Vagina (tissue), 2 donors: ENCODE results near the gene ABI1. TPM values are rescaled to one million over a fixed set of nuclear protein-coding genes. Genes with fewer than 3 reads are reported as not detected.

Source experiments
- DNase-seq, 2 donors: peaks; one replicate each; pipeline ENCODE4 v3.0.0-alpha.2; 2017; ENCODE audit errors: extremely low spot score in 2 of 2
- H3K27ac ChIP-seq: fragments of 200-600 bp; sonication (generic); one replicate; pipeline ENCODE4 v1.5.1; 2019
- H3K27me3 ChIP-seq: fragments of 200-600 bp; sonication (generic); one replicate; pipeline ENCODE4 v1.5.1; 2019
- H3K36me3 ChIP-seq, 2 donors: fragments of 200-600 bp; sonication (generic); one replicate each; pipeline ENCODE4 v1.5.1; 2017 to 2019
- H3K4me1 ChIP-seq: fragments of 200-600 bp; sonication (generic); one replicate; pipeline ENCODE4 v1.5.1; 2019
- H3K4me3 ChIP-seq, 2 donors: fragments of 200-600 bp; sonication (generic); 1 replicate in 1 of 2; 2 replicates in 1 of 2; pipeline ENCODE4 v1.5.1; 2016 to 2019
- H3K9me3 ChIP-seq: fragments of 200-600 bp; sonication (generic); one replicate; pipeline ENCODE4 v1.5.1; 2019
- CTCF ChIP-seq, 3 experiments: fragments of 450-650 bp in 2 of 3; fragments of 200-600 bp in 1 of 3; sonication (generic) in 1 of 3; IDR thresholded peaks; one replicate each; pipeline ENCODE4 v1.5.1; 2017 to 2019; ENCODE audit warnings: antibody characterized with exemption in 3 of 3, mild to moderate bottlenecking in 2 of 3, moderate library complexity in 2 of 3
- POLR2A ChIP-seq, 2 donors: fragments of 450-650 bp; IDR thresholded peaks; one replicate each; pipeline ENCODE4 v1.6.1; 2017; ENCODE audit warnings: antibody characterized with exemption in 2 of 2, mild to moderate bottlenecking in 2 of 2, moderate library complexity in 2 of 2
- POLR2AphosphoS5 ChIP-seq, 2 donors: sonication (generic); formaldehyde crosslinking; IDR thresholded peaks; one replicate each; pipeline ENCODE4 v1.9.0; 2017; ENCODE audit warnings: antibody characterized with exemption in 2 of 2, mild to moderate bottlenecking in 2 of 2, low read depth in 1 of 2; ENCODE audit not compliant: insufficient read depth in 1 of 2
- intact Hi-C: fragments of 100-400 bp; cut with DNase I; formaldehyde crosslinking; loops from one replicate; pipeline ENCODE4 v1.15.1; 2023
- total RNA-seq: library from RNA; depleted of rRNA; stranded (reverse); fragments of >200 nt; gene quantifications from one replicate; pipeline ENCODE4 v1.2.3, GENCODE V29; 2016

ABI1 gene
- total RNA-seq, 1 donor from 2014 or later = 26.0 TPM

DNA sequence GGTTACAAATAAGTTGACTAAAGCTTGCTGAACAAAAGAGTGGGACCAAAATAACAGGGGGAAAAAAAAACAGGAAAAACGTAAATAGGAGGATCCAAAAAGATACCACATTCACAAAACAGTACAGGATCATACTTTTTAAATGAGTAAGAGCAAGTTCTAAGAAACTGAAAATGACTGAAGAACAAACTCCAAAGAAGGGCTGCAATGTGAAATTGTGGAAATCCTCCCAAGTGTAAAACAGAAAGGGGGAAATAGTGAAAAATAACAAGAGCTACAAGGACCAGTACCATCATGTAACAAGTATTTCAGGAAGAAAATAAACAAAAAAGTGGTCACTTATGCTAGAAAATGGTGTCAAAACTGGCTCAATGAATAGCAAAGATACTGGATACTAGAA is 116.9 kb downstream of the ABI1 start:
- Histone ChIP-seq H3K27me3 (no peaks in the 10 kb centered on the region), H3K4me1 (no peaks in the 10 kb centered on the region), H3K9me3 (no peaks in the 10 kb centered on the region), H3K36me3 (peaks cover 0 to 23% of the 10 kb centered on the region in 2 donors), H3K27ac (no peak overlapping the region), H3K4me3 (no peak overlapping the region)
- intact Hi-C loops = no loop called here
- DNase-seq = no peak
- no peak for TF ChIP-seq CTCF (IDR thresholded peaks at IDR 0.05)
- no peak for TF ChIP-seq POLR2A (IDR thresholded peaks at IDR 0.05)
- TF ChIP-seq POLR2AphosphoS5 (IDR thresholded peaks at IDR 0.05; ENCODE audit: insufficient read depth in 1 of 2, low read depth in 1 of 2) = no peak

DNA sequence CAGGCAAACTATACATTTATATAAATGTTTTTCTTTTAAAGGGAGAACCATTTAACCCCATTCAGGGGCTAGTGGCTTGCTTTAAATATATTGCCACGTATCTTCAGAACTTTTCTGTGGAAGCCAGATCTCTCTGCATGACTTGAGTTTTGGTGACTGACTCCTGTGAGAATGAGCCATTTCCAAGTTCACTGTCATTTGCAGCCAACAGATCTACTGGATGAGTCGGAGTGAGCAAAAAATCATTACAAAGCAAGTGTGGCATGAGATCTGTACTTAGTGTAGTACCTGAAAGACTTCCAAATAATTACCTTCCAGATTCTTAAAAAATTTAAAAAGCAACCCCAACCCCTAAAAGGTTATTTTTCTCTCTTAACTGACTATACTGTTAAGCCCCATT is 117.7 kb downstream of the ABI1 start:
- H3K36me3 ChIP-seq = peaks cover 0 to 23% of the 10 kb centered on the region in 2 donors
- DNase-seq = no peak
- H3K27me3 ChIP-seq = no peaks in the 10 kb centered on the region
- intact Hi-C loops = no loop called here
- H3K4me3 ChIP-seq = no peak overlapping the region
- TF ChIP-seq POLR2AphosphoS5 (IDR thresholded peaks at IDR 0.05; ENCODE audit: insufficient read depth in 1 of 2, low read depth in 1 of 2) = no peak
- TF ChIP-seq POLR2A (IDR thresholded peaks at IDR 0.05) = no peak
- no peak for TF ChIP-seq CTCF (IDR thresholded peaks at IDR 0.05)
- no peak overlapping the region for H3K27ac ChIP-seq
- no peaks in the 10 kb centered on the region for H3K4me1 ChIP-seq
- H3K9me3 ChIP-seq = no peaks in the 10 kb centered on the region

DNA sequence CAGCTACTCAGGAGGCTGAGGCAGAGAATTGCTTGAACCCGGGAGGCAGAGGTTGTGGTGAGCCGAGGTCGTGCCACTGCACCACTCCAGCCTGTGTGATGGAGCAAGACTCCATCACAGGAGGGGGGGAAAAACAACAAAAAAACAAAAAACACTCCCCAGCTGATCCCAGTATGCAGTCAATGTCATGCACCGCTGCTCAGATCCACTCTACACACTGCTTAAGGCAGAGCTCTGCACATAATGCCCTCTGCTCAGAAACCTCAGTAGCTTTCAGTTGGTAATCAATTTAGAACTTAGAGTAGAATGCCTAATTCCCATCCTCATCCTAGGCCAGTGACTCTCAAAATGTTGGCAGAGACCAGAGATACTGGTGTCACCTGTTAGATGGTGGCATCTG is 119.4 kb downstream of the ABI1 start:
- TF ChIP-seq POLR2A (IDR thresholded peaks at IDR 0.05) (no peak), POLR2AphosphoS5 (IDR thresholded peaks at IDR 0.05; ENCODE audit: insufficient read depth in 1 of 2, low read depth in 1 of 2) (no peak), CTCF (IDR thresholded peaks at IDR 0.05) (no peak)
- no peaks in the 10 kb centered on the region for H3K4me1 ChIP-seq
- intact Hi-C loops = no loop called here
- no peak overlapping the region for H3K27ac ChIP-seq
- H3K36me3 ChIP-seq = peaks cover 0 to 23% of the 10 kb centered on the region in 2 donors
- DNase-seq = no peak
- H3K27me3 ChIP-seq = no peaks in the 10 kb centered on the region
- H3K9me3 ChIP-seq = no peaks in the 10 kb centered on the region
- H3K4me3 ChIP-seq = no peak overlapping the region

DNA sequence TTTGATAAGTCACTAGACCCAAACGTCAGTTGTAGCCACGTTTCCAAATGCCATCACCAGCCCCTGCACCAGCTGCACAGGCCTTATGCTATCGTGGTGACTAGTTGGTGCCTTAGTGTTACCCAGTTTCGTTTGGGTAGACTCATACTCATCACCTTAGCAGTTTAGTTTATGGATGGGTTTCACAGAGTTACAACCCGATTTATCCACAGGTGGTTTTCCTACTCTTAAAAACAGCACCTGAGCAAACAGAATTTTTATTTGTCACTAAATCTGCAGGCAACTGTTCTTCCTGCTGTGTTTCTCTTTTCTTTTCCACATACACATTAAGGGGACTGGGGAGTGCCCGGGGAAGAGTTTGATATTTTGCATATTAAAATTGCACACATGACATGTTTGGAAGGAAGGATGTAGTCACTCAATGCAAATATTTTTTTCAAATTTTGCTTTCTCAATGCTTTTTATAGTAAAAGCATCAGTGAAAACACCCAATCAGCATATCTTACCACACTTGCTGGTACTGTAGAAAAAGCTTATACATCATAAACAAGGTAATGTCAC is 121.6 kb downstream of the ABI1 start:
- no peaks in the 10 kb centered on the region for H3K4me1 ChIP-seq
- DNase-seq = no peak
- H3K4me3 ChIP-seq = no peak overlapping the region
- H3K9me3 ChIP-seq = no peaks in the 10 kb centered on the region
- H3K36me3 ChIP-seq = peaks cover 0 to 20% of the 10 kb centered on the region in 2 donors
- no peak overlapping the region for H3K27ac ChIP-seq
- no peak for TF ChIP-seq POLR2A (IDR thresholded peaks at IDR 0.05)
- TF ChIP-seq POLR2AphosphoS5 (IDR thresholded peaks at IDR 0.05; ENCODE audit: insufficient read depth in 1 of 2, low read depth in 1 of 2) = no peak
- no peak for TF ChIP-seq CTCF (IDR thresholded peaks at IDR 0.05)
- intact Hi-C loops = no loop called here
- no peaks in the 10 kb centered on the region for H3K27me3 ChIP-seq

DNA sequence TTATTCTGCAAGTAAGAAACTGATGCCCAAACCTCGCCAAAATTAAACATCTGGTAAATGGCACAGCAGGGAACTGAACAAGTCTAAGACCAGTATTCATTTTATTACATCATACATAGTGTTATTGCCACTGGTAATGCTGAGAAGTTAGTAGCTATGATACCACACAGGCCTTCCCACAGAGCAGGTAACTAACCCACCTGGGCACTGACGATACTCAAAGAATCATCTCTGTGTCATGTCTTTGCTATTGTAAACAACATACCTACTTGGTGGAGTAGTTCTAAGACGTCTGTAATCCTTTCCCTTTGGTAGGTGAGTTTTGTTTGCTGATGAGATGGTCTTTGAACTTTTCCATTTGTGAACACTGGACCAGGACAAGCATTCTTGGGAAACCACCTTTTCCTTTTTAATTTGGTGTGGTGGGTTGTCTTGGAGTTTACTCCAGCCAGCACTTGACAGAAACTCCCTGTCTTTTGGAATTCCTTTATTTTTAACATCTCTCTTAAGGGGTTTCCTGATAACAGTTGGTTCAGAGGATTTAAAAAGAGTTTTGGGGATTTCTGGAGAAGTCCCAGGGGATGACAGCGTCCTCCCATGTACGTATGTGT is 122.4 kb downstream of the ABI1 start:
- no peak for DNase-seq
- no peak overlapping the region for H3K27ac ChIP-seq
- intact Hi-C loops = no loop called here
- no peak for TF ChIP-seq POLR2AphosphoS5 (IDR thresholded peaks at IDR 0.05; ENCODE audit: insufficient read depth in 1 of 2, low read depth in 1 of 2)
- TF ChIP-seq CTCF (IDR thresholded peaks at IDR 0.05) = no peak
- no peak for TF ChIP-seq POLR2A (IDR thresholded peaks at IDR 0.05)
- no peaks in the 10 kb centered on the region for H3K4me1 ChIP-seq
- H3K27me3 ChIP-seq = no peaks in the 10 kb centered on the region
- H3K36me3 ChIP-seq = peaks cover 0 to 16% of the 10 kb centered on the region in 2 donors
- no peaks in the 10 kb centered on the region for H3K9me3 ChIP-seq
- H3K4me3 ChIP-seq = no peak overlapping the region
